NCI-H2081 treated with DMSO at 0.1 percent for 48 hours (cell line): ENCODE results near the gene TAF5.
"Not testable (repeated sequence)": the region's sequence is repeated elsewhere in the genome, so short reads cannot be mapped to it uniquely, and the experiment has no call there.

Experiments used
- DNase-seq: peaks from one replicate; lab custom pipeline; 2025; lab: John Stamatoyannopoulos, UW

The TAF5 gene

DNA sequence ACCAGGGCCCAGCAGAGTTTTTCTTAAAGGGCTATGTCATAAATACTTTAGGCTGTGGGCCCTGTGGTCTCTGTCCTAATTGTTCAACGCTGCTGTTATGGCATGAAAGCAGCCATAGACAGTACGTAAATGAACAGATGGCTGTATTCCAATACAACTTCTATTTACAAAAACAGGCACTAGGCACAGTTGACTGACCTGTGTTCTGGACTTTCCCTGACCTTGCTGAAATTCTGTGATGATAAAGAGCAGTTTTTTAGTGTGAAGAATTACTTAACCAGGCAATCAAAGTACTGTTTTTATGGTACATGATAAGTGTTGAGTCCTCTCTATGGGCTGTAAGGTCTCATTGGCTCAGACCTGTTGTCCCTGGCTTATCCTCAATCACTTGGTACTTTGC, 45.8 kb downstream of the TAF5 start:
- no peak for DNase-seq

DNA sequence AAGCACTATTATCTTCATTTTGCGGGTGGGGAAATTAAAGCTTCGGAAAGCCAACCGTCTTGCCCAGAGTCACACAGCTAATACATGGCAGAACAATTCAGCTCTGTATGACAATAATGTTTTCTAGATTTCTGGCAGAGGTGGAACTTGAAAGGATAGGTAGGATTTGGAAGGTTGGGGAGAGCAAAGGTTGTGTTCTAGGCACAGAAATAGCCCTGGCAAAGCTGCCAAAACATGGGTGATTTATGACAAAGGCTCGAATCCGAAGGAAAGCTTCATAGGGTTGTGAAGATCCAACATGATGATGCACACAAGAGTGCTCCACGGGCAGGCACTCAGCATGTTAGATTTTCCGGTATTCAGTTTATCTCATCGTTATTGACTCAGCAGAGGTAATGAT, 47.8 kb downstream of the TAF5 start:
- no peak for DNase-seq

DNA sequence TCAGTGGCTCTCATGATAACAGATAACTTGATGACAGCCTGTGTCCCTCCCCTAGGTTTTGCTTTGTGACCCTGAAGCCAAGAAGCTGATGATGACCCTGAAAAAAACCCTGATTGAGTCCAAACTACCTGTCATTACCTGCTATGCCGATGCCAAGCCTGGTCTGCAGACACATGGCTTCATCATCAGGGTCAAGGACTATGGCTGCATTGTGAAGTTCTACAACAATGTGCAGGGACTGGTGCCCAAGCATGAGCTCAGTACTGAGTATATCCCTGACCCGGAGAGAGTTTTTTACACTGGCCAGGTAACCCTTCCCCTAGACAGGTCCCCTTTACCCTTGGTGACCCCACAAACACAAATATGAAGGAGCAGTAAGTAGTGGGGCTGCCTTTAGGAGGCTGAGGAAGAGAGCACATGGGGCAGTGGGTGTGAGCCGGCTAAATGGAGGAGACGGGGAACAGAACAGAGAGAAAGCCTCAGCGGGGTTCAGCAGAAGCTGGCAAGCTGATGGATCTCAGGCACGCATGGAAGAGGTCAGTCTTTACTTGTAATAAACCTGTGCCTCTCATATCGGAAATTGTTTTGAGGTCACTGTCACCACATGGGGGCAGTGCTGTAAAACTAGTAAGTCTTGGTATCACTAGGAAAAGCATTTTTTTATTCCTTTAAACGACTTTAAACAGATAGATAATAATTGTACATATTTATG, 48.8 kb downstream of the TAF5 start:
- DNase-seq: no peak

DNA sequence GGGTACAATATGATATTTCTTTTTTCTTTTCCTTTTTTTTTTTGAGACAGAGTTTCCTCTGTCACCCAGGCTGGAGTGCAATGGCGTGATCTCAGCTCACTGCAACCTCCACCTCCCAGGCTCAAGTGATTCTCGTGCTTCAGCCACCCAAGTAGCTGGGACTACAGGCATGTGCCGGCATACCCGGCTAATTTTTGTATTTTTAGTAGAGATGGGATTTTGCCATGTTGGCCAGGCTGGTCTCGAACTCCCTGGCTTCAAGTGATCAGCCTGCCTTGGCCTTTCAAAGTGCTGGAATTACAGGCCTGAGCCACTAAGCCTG, 49.3 kb downstream of the TAF5 start:
- DNase-seq: not testable (repeated sequence)

DNA sequence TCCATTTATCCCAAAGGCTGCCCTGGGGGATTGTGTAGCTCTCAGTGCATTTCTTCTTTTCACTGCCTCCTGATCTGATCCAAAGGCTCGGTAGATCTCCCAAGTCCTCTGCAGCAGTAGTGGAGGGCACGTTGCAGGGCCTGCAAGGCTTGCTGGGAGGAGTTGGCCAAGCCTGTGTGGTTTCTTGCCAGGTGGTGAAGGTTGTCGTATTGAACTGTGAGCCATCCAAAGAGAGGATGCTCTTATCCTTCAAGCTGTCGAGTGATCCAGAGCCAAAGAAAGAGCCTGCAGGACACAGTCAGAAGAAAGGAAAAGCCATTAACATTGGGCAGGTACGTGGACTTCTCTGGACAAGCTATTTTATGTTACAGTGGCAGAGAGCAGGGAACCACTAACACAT, 49.8 kb downstream of the TAF5 start:
- DNase-seq: no peak

DNA sequence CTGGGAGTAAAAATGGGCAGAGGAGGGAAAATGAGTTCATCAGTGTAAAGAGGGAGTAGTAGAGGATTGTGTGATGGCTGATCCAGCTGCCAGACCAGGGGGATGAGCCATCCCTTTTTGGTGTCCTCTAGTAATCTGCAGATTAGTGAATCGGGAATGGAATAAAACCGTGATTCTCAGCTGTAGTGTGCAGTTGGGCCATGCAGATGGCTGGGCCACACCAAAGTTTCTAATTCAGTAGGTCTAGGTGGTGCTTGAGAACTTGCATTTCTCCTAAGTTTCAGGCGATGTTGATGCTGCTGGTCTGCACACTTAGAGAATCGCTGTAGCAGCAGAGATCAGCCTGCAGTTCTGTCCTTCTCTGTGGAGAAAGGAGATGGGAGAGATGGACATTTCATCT, 51.3 kb downstream of the TAF5 start:
- DNase-seq: no peak

DNA sequence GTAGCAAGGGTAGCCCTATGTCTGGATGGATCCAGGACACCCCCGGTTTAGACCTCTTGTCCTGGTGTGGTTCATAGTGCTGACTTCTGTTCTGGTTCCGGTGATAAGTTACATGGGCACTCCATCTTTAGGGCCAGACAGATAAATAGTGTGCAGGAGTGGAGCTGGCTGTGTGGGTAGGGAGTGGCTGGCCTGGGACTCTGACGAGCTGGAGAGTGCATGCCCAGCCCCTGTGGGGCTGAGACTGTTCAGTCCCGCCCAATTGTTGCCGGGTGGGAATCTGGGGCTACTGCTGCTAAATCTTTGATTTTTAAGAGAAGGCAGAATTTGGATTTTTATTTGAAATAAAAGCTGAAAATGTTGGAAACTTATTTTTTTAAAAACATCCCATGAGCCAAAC, 56.0 kb downstream of the TAF5 start:
- no peak for DNase-seq

DNA sequence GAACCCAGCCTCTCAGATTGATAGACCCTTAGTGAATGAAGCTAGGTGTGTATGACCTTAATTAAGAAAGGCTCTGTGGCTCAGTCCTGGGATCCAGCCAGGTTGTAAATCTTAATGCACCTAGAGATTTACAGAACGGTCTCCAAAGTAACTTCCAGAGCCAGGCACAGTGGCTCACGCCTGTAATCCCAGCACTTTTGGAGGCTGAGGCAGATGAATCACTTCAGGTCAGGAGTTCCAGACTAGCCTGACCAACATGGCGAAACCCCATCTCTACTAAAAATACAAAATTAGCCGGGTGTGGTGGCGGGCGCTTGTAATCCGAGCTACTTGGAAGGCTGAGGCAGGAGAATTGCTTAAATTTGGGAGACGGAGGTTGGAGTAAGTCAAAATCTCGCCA, 60.1 kb downstream of the TAF5 start:
- no peak for DNase-seq

DNA sequence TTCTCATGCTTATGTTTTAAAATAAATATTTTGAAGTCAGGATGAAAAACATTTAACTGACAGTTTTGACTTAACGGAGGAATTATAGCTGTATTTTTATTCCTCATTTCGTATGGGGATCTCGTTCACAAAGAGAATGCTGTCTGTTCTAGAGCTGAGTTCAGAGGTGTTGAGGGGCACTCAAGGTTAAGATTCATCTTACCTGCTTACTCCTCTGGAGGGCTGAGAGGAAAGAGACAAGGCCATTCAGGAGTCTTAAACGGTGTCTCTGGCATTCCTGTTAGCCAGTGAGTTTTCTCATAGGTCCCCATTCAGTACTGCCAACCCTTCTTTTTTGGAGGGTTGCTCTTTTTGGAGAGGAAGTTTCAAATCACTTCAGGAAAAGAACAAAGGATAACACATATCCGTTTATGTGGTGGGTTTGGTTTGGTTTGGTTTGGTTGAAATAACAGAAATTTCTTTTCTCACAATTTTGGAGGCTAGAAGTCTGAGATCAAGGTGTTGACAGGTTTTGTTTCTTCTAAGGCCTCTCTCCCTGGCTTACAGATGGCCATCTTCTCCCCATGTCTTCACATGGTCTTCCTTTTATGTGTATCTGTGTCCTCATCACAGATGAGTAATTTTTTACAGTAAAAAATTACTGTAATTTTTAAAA, 61.3 kb downstream of the TAF5 start:
- DNase-seq: no peak

DNA sequence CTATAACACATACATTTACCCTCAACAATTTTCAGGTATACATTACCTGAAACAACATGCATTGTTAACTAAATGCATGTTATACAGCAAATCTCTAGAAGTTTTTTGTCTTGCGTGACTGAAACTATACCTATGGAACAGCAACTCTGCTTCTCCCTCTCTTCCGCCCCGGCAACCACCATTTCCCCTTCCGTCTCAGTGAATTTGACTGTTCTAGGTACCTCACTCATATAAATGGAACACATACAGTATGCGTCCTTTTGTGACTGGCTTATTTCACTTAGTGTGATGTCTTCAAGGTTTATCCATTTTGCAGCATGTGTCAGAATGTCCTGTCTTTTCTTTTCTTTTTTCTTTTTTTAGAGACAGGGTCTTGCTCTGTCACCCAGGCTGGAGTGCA, 61.9 kb downstream of the TAF5 start:
- no peak for DNase-seq

DNA sequence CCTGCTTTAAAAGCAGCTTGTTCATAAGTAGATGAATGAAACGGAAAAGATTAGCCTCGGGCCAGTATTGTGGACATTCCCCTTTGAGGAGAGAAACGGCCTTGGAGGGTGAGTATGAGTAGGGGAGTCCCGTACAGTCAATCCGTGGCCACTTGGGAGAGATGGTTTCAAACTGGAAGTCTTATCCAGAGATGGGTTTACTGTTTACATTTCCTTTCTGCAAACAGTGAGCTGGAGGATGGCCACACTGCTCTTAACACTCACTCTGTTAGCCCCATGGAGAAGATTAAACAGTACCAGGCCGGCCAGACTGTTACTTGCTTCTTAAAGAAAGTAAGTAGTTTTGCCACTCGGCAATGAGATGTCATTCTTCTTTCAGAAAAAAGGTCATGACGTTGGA, 64.1 kb downstream of the TAF5 start:
- no peak for DNase-seq

DNA sequence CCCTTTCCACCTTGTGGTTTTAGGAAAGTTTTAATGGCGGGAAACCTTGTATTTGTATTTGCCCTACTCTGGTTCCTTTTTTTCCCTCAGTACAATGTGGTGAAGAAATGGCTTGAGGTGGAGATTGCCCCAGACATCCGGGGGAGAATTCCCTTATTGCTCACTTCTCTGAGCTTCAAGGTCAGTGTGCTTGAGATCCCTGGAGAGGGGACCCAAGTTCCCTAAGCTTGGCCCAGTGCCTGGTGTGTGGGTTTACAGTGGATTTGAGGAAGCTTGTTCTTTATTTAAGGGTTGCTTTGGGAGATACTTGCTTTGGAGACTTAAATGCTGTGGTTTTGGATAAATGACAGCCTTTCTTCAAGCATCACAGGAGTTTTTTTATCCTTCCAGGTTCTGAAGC, 66.1 kb downstream of the TAF5 start:
- DNase-seq: no peak
